ENCODE results near the gene ATP5PB. TPM values are rescaled to one million over a fixed set of nuclear protein-coding genes. Genes with fewer than 3 reads are reported as not detected.

The ATP5PB gene
- total RNA-seq, 1 donor from 2014 or later: 155 TPM

GRCh38 chr1:111407301-111407700 is 42.0 kb upstream of the ATP5PB start:
- no peak overlapping the region for H3K27ac Mint-ChIP-seq
- peaks cover 2% of the 10 kb centered on the region for H3K4me1 Mint-ChIP-seq
- DNase-seq (ENCODE audit: low spot score in 2 of 2, unreplicated experiment in 2 of 2): no peak
- TF ChIP-seq CTCF (IDR thresholded peaks at IDR 0.05; ENCODE audit: unreplicated experiment): no peak
- H3K27me3 Mint-ChIP-seq (ENCODE audit: low read depth): peaks cover 7% of the 10 kb centered on the region
- no peaks in the 10 kb centered on the region for H3K36me3 Mint-ChIP-seq
- H3K4me3 Mint-ChIP-seq: no peak overlapping the region
- H3K9me3 Mint-ChIP-seq: no peaks in the 10 kb centered on the region

GRCh38 chr1:111412839-111413238 is 36.4 kb upstream of the ATP5PB start:
- no peaks in the 10 kb centered on the region for H3K27me3 Mint-ChIP-seq (ENCODE audit: low read depth)
- no peaks in the 10 kb centered on the region for H3K4me1 Mint-ChIP-seq
- H3K4me3 Mint-ChIP-seq: no peak overlapping the region
- no peak for TF ChIP-seq CTCF (IDR thresholded peaks at IDR 0.05; ENCODE audit: unreplicated experiment)
- no peaks in the 10 kb centered on the region for H3K36me3 Mint-ChIP-seq
- no peaks in the 10 kb centered on the region for H3K9me3 Mint-ChIP-seq
- H3K27ac Mint-ChIP-seq: no peak overlapping the region
- no peak for DNase-seq (ENCODE audit: low spot score in 2 of 2, unreplicated experiment in 2 of 2)

- Mint-ChIP-seq H3K9me3 (no peaks in the 10 kb centered on the region), H3K4me1 (no peaks in the 10 kb centered on the region), H3K27me3 (ENCODE audit: low read depth) (no peaks in the 10 kb centered on the region), H3K4me3 (no peak overlapping the region), H3K27ac (no peak overlapping the region), H3K36me3 (no peaks in the 10 kb centered on the region)
- DNase-seq (ENCODE audit: low spot score in 2 of 2, unreplicated experiment in 2 of 2): no peak
- TF ChIP-seq CTCF (IDR thresholded peaks at IDR 0.05; ENCODE audit: unreplicated experiment): no peak
Observed at GRCh38 chr1:111414756-111415155, 34.5 kb upstream of the ATP5PB start.

GRCh38 chr1:111415461-111415860 is 33.8 kb upstream of the ATP5PB start:
- H3K27ac Mint-ChIP-seq: no peak overlapping the region
- H3K27me3 Mint-ChIP-seq (ENCODE audit: low read depth): no peaks in the 10 kb centered on the region
- DNase-seq (ENCODE audit: low spot score in 2 of 2, unreplicated experiment in 2 of 2): no peak
- H3K9me3 Mint-ChIP-seq: no peaks in the 10 kb centered on the region
- TF ChIP-seq CTCF (IDR thresholded peaks at IDR 0.05; ENCODE audit: unreplicated experiment): no peak
- H3K4me1 Mint-ChIP-seq: no peaks in the 10 kb centered on the region
- H3K4me3 Mint-ChIP-seq: no peak overlapping the region
- no peaks in the 10 kb centered on the region for H3K36me3 Mint-ChIP-seq

GRCh38 chr1:111417755-111418154 is 31.5 kb upstream of the ATP5PB start:
- no peak for TF ChIP-seq CTCF (IDR thresholded peaks at IDR 0.05; ENCODE audit: unreplicated experiment)
- no peak overlapping the region for H3K4me3 Mint-ChIP-seq
- no peaks in the 10 kb centered on the region for H3K27me3 Mint-ChIP-seq (ENCODE audit: low read depth)
- H3K9me3 Mint-ChIP-seq: no peaks in the 10 kb centered on the region
- H3K27ac Mint-ChIP-seq: no peak overlapping the region
- no peak for DNase-seq (ENCODE audit: low spot score in 2 of 2, unreplicated experiment in 2 of 2)
- H3K4me1 Mint-ChIP-seq: no peaks in the 10 kb centered on the region
- H3K36me3 Mint-ChIP-seq: no peaks in the 10 kb centered on the region

GRCh38 chr1:111419037-111419436 is 30.2 kb upstream of the ATP5PB start:
- H3K36me3 Mint-ChIP-seq: no peaks in the 10 kb centered on the region
- no peaks in the 10 kb centered on the region for H3K4me1 Mint-ChIP-seq
- H3K27me3 Mint-ChIP-seq (ENCODE audit: low read depth): no peaks in the 10 kb centered on the region
- TF ChIP-seq CTCF (IDR thresholded peaks at IDR 0.05; ENCODE audit: unreplicated experiment): no peak
- no peaks in the 10 kb centered on the region for H3K9me3 Mint-ChIP-seq
- no peak for DNase-seq (ENCODE audit: low spot score in 2 of 2, unreplicated experiment in 2 of 2)
- H3K4me3 Mint-ChIP-seq: no peak overlapping the region
- no peak overlapping the region for H3K27ac Mint-ChIP-seq
